Measurements from ENCODE around the gene OR9Q1.
"Not testable (repeated sequence)": the region's sequence is repeated elsewhere in the genome, so short reads cannot be mapped to it uniquely, and the experiment has no call there.

Gene OR9Q1

GRCh38 chr11:58135171-58135570, 111.5 kb downstream of the OR9Q1 start:
- DNase-seq (ENCODE audit: low spot score) = no peak

DNA sequence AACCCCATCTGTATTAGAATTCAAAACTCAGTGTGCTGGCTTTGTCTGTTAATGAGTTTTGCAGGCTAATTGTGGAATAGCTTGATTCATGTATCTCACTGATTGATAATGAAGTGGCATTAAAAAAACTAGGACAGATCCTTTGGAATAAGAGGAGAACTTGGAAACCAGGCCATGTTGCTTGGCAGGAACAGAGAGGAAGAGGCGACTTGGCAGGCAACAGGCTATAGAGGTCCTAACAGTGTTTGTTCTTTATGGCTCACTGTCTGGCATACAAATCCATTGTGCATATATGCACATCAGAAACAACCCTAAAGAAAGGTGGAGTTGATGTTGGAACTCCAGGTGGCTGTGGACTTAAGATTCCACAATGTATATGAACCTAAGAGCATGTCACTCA, 119.1 kb downstream of the OR9Q1 start:
- DNase-seq (ENCODE audit: low spot score) = no peak

GRCh38 chr11:58152781-58153180, 129.1 kb downstream of the OR9Q1 start:
- DNase-seq (ENCODE audit: low spot score) = no peak

GRCh38 chr11:58164389-58164788, 140.7 kb downstream of the OR9Q1 start:
- no peak for DNase-seq (ENCODE audit: low spot score)

DNA sequence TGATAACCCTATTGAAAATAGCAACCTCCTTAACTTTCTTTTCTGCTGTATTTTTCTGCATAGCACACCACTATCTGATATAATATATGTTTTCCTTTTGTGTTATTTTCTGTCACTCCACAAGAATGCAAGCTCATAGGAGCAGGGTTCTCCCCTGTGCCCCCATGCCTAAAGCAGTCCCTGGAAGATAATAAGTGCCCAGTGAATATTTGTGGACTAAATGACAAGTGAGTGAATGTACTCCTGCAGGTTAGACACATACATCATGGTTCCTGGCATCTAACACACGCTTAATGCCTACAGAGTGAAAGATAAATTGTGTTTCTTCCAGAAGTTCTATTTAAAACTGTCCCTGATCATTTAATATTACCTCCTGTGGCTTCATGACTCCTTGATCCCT, 141.3 kb downstream of the OR9Q1 start:
- DNase-seq (ENCODE audit: low spot score) = no peak

GRCh38 chr11:58165504-58166106, 141.9 kb downstream of the OR9Q1 start:
- DNase-seq (ENCODE audit: low spot score) = no peak

DNA sequence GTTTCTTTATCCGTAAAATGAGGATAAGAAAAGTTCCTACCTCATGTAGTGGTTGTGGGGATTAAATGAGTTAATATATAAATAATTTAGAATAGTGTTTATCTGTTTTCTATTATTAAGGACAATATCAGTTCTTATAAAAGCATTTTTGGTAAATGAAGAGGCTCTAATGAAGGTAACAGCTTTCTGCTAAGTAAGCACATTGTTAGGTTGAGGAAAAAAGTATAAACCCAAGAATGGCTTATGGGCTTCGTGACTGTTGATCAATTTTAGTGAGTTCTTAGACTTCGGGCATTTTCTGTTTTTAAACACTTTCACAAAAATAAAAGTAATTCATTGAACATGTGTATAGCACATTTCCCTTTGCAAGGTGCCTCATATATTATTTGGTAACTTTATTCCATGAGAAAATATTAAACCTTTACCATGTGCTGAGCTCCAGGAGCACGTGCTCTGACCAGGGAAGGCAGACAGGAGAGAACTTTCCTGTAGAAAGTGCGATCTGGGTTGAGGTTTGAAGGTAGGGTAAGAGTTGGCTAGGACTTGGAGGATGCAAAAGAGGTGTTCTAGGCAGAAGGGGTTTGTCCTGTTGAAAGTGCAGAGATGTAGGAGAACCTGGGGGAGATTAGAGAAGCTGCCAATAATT, 153.9 kb downstream of the OR9Q1 start:
- no peak for DNase-seq (ENCODE audit: low spot score)

DNA sequence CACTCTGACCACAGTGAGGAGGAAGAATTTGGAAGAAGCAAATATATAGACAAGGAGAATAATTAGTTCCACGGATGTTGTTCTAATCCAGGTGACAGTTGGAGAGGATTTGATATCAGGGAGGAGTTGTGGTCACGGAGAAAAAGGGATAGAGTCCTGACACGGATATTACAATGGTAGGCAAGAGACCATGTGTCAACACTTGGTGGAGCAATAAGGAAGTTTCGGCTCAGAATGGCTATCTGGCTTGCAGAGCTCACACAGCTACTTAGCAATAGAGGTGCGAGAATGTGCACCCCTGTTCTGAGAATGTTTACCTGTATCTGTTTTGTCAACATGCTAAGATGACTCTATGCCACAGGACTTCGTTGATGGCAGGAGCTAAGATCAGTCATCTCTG, 154.8 kb downstream of the OR9Q1 start:
- DNase-seq (ENCODE audit: low spot score) = no peak

GRCh38 chr11:58179648-58180047, 156.0 kb downstream of the OR9Q1 start:
- DNase-seq (ENCODE audit: low spot score) = no peak

GRCh38 chr11:58186938-58187337, 163.3 kb downstream of the OR9Q1 start:
- no peak for DNase-seq (ENCODE audit: low spot score)

GRCh38 chr11:58188770-58189169, 165.1 kb downstream of the OR9Q1 start, which contains the start of gene OR9Q2:
Gene OR9Q2, plus strand, starts transcription at chr11:58189070. Its CDS starts 1,421 bp downstream, at chr11:58190491.
- no peak for DNase-seq (ENCODE audit: low spot score)

GRCh38 chr11:58192229-58192628, 168.5 kb downstream of the OR9Q1 start:
- no peak for DNase-seq (ENCODE audit: low spot score)

DNA sequence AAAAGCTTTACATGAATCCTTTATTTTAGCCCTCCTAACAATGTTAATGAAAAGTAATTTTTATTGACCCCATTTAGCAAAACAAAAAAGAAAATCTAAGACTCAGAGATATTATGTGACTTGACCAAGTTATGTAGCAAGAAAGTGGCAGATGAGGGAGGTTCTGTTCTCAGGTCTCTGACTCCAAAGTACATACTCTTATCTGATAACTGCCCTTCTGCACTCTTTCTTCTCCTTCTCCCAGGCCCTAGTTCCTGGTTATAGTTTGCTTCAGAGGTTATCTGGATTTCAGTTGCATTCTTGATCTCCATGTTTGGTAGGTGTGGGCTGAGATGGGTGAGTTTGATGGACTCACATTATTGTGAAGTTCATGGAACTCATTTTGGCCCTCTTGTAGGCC, 169.7 kb downstream of the OR9Q1 start:
- DNase-seq (ENCODE audit: low spot score) = no peak

- no peak for DNase-seq (ENCODE audit: low spot score)
Observed at GRCh38 chr11:58195939-58196338, 172.3 kb downstream of the OR9Q1 start.

DNA sequence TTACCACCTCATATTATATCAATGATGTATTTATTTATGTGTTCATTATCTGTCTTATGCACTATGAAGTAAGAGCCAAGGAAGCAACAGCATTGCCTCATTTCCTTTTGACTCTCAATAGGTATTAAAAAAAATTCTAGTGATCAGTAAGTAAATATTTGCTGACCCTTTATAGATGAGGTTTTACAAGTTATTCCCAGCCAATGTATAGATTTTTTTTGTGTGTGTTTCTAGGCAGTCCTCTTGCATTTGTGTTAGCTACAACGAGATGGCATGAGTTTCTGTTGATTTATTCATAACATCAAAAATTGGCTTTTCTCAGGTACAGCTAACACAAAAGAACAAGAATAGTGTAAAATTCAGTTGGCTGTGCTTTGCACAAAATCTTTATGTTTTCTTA, 175.6 kb downstream of the OR9Q1 start:
- no peak for DNase-seq (ENCODE audit: low spot score)

DNA sequence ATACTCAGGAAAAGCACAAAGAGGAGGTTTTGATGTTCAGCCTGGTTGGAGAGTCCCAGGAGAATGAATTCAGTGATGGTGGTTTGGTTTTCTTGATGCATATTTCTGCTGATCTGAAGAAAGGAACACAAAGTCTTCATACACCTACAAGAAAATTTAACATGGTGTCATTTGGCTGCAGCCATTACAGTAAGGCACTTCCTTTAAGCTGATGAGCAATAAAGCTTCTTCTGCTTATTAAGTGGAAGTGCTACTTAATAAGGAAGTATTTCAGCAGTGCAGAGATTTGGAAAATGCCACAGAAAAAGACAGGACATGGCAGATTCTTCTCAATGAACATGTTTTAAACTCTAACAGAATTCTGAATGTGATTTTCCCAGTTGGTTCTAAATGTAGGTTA, 180.4 kb downstream of the OR9Q1 start, which contains the start of gene OR1S2:
TSS of gene OR1S2 (minus strand) at position 101 of the 400 bp plus-strand sequence. CDS start at position 101, 0 bp downstream.
- no peak for DNase-seq (ENCODE audit: low spot score)

GRCh38 chr11:58212420-58212819, 188.7 kb downstream of the OR9Q1 start, which contains the start of gene OR1S1:
Gene OR1S1, plus strand, starts transcription at chr11:58212720.
- not testable (repeated sequence) for DNase-seq (ENCODE audit: low spot score)

GRCh38 chr11:58216476-58216875, 192.8 kb downstream of the OR9Q1 start:
- no peak for DNase-seq (ENCODE audit: low spot score)

DNA sequence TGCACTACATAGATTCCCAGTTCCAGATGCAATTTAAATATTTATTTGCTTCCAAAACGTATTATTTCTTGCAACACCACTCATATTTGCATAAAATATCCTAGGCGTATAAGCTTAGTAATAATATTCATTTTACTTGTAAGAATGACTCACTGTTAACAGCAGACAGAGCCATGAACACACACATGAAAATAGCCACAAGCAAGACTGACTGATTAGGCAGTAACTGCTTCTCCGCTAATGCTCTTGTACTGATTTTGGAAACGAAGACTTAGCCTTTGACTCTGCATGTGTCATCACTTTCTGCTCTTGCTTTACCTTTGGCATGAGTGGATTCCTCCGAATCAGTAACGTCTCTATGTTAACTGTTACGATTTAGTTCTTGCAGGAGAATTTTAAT, 199.0 kb downstream of the OR9Q1 start:
- DNase-seq (ENCODE audit: low spot score) = no peak

GRCh38 chr11:58227956-58228615, 204.4 kb downstream of the OR9Q1 start:
- no peak for DNase-seq (ENCODE audit: low spot score)

All from kidney capillary endothelial cell (primary cell).